ENCODE data around the gene NOA1. TPM values are rescaled to one million over a fixed set of nuclear protein-coding genes. Genes with fewer than 3 reads are reported as not detected.

The NOA1 gene
- total and polyA plus RNA-seq, 12 donors, result 3.5 to 30.0 (median 15.3) TPM

DNA sequence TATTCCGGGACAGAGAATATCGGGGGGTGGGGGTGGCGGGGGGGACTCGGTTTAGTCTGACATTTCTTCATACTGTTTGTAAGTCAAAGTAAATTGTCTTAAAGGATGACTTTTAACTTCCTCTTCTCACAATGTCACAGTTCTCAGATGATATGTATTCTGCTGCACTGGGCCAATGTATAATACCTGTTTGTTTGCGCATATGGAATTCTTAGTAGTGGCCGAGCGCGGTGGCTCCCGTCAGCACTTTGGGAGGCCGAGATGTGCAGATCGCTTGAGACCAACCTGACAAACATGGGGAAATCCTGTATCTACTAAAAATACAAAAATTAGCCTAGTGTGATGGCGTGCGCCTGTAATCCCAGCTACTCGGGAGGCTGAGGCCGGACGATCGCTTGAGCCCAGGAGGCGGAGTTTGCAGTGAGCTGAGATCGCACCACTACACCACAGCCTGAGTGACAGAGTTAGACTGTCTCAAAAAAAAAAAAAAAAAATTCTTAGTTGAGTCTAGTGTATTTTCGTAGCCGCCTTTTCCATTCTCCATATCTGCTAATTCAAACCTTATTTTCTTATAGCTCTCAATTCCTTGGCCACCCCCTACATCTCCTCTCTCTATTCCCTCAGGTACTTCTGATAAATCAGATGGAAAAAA, 2.1 kb upstream of the NOA1 start:
- Histone ChIP-seq H3K36me3 (replicated peaks in 1 of 2) (no peaks in the 10 kb centered on the region), H3K9me3 (replicated peaks in 1 of 3) (no peaks in the 10 kb centered on the region), H3K4me3 (peak overlapping the region in 3 of 4 donors; percentile 49 to 88 (median 88)), H3K27me3 (no peaks in the 10 kb centered on the region), H3K27ac (peak overlapping the region in 4 of 5 donors; percentile 83 to 96 (median 90)), H3K4me1 (replicated peaks in 1 of 2) (peaks cover 30 to 52% of the 10 kb centered on the region in 2 donors)
- intact Hi-C loops (cut with DNase I), result loop anchor here (5.0 kb wide), 3 partner anchors 57 to 72 kb away; partner anchors contain the start of gene REST (in 1 of the 2)
- DNase-seq, result peak in 4 of 7 donors; percentile 21 to 54 (median 44)
- WGBS, 4 donors, result 12 to 15% (median 14%) methylated on average over 21 of the region's 21 CpGs
- TF ChIP-seq POLR2A (IDR thresholded peaks at IDR 0.05), result no peak
- TF ChIP-seq, protein P1, sequence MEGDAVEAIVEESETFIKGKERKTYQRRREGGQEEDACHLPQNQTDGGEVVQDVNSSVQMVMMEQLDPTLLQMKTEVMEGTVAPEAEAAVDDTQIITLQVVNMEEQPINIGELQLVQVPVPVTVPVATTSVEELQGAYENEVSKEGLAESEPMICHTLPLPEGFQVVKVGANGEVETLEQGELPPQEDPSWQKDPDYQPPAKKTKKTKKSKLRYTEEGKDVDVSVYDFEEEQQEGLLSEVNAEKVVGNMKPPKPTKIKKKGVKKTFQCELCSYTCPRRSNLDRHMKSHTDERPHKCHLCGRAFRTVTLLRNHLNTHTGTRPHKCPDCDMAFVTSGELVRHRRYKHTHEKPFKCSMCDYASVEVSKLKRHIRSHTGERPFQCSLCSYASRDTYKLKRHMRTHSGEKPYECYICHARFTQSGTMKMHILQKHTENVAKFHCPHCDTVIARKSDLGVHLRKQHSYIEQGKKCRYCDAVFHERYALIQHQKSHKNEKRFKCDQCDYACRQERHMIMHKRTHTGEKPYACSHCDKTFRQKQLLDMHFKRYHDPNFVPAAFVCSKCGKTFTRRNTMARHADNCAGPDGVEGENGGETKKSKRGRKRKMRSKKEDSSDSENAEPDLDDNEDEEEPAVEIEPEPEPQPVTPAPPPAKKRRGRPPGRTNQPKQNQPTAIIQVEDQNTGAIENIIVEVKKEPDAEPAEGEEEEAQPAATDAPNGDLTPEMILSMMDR (IDR thresholded peaks at IDR 0.05), result no peak

DNA sequence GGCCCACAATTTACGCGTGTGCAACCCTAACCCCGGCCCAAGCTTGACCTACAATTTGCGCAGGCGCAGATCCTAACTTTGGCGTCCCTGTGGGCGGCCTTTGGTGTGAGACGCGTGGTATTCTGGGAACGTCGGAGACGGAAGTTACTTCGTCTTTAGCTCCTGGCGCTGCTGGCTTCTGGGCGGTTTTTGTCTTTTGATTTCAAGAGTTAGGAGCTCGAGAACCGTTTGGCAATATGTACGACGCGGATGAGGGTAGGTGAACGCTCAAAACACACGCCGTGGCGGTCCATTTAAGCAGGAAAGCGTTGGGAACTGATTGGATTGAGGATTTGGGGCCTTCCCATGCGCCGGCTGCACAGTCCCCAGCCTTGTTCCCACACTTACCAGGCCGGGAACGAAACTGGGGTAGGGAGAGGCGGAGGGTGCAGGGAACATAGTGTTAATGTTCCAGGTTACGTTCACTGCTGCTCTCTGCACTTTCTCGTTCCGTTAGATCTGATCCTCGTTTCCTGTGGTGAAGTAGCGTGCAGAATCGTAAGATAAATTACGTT, 1.4 kb upstream of the NOA1 start, which contains the start of gene POLR2B:
POLR2B (plus strand) TSS at position 147 of the 554 bp plus-strand sequence; CDS start at position 237, 90 bp downstream.
- Histone ChIP-seq H3K4me1 (replicated peaks in 1 of 2) (peaks cover 30 to 54% of the 10 kb centered on the region in 2 donors), H3K27me3 (no peaks in the 10 kb centered on the region), H3K27ac (peak within 1 kb of the TSS; percentile 75 to 96 (median 88)), H3K9me3 (replicated peaks in 1 of 3) (no peaks in the 10 kb centered on the region), H3K36me3 (replicated peaks in 1 of 2) (peaks cover 0 to under 1% of the 10 kb centered on the region in 2 donors), H3K4me3 (peak within 1 kb of the TSS; percentile 88 to 94 (median 88))
- TF ChIP-seq, protein P1 (IDR thresholded peaks at IDR 0.05), result no peak
- peak; percentile 28 to 91 for TF ChIP-seq POLR2A (IDR thresholded peaks at IDR 0.05)
- 0 to 1% (median 0%) methylated on average over 30 to 37 of the region's 37 CpGs for WGBS, 4 donors
- DNase-seq, result peak; percentile 94 to 98 (median 96)
- intact Hi-C loops (cut with DNase I), result loop anchor here (5.0 kb wide), 3 partner anchors 57 to 72 kb away; partner anchors contain the start of gene REST (in 1 of the 2)

DNA sequence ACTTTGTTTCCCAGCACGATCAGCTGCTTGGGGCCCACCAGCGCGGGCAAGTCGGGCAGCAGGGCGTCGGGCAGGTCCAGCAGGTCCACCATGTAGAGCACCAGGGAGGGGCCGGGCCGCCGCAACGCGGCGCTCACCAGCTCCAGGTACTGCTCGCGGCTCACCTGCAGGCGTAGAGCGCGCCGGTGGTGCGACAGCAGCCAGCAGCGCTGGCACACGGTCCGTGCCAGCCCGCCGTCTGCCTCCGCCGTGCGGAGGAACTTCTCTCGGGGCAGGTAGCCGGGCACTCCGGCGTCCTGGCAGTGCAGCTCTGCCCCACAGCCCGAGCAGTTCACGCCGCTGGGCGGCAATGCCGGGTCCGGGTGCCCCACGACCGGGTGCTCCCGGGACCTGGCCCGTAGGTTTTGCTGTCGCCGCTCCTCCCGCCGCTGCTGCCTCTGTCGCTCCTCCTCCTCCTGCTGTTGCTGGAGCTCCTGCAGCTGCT, 527 bp downstream of the NOA1 start:
- Histone ChIP-seq H3K9me3 (replicated peaks in 1 of 3) (no peaks in the 10 kb centered on the region), H3K27ac (peak overlapping the region; percentile 61 to 96 (median 88)), H3K4me3 (peak overlapping the region; percentile 44 to 88 (median 67)), H3K36me3 (replicated peaks in 1 of 2) (peaks cover 0 to 19% of the 10 kb centered on the region in 2 donors), H3K27me3 (no peaks in the 10 kb centered on the region), H3K4me1 (replicated peaks in 1 of 2) (peaks cover 24 to 41% of the 10 kb centered on the region in 2 donors)
- intact Hi-C loops (cut with DNase I), result loop anchor here (5.0 kb wide), 3 partner anchors 55 to 70 kb away; partner anchors contain the start of gene REST (in 1 of the 2)
- DNase-seq, result peak in 5 of 7 donors; percentile 27 to 51 (median 45)
- 0 to 2% (median 1%) methylated on average over 6 to 46 of the region's 46 CpGs for WGBS, 4 donors
- TF ChIP-seq, protein P1 (IDR thresholded peaks at IDR 0.05), result peak in 2 of 6 experiments; percentile 11 to 17
- TF ChIP-seq POLR2A (IDR thresholded peaks at IDR 0.05), result no peak

DNA sequence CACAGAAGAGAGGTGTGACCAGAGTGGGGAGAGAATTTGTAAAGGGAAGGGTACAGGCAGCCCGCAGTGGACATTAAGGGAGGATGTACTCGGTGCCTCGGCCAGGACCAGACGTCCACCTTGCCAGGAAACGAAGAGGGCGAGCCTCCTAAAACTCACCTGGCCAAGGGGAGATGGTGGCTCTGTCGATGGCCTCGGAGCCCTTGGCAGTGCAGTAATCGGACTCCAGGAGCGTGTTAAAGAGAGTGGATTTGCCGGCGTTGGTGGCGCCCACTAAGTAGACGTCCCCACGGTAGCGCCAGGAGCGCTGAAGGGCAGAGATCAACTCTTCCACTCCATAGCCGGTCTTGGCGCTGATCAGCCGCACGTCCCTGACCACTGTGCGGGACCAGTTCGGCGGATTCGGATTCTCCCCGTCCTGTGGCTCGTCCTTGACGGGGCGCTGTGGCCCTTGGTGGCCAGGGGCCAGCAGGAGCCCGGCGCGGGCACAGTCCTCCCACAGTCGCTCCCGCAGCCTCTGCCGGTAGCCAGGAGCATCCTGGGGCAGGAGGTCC, 1.0 kb downstream of the NOA1 start:
- Histone ChIP-seq H3K36me3 (replicated peaks in 1 of 2) (peaks cover 0 to 21% of the 10 kb centered on the region in 2 donors), H3K27ac (peak overlapping the region in 3 of 5 donors; percentile 88 to 96 (median 92)), H3K9me3 (replicated peaks in 1 of 3) (no peaks in the 10 kb centered on the region), H3K4me3 (peak overlapping the region; percentile 44 to 88 (median 67)), H3K4me1 (replicated peaks in 1 of 2) (peaks cover 24 to 36% of the 10 kb centered on the region in 2 donors), H3K27me3 (no peaks in the 10 kb centered on the region)
- DNase-seq, result peak in 6 of 7 donors; percentile 28 to 64 (median 38)
- TF ChIP-seq, protein P1 (IDR thresholded peaks at IDR 0.05), result no peak
- no peak for TF ChIP-seq POLR2A (IDR thresholded peaks at IDR 0.05)
- 2 to 4% (median 3%) methylated on average over 10 to 35 of the region's 35 CpGs for WGBS, 4 donors
- intact Hi-C loops (cut with DNase I), result loop anchor here (5.0 kb wide), 3 partner anchors 54 to 69 kb away; partner anchors contain the start of gene REST (in 1 of the 2)
